ENCODE data around the gene TATDN2. TPM values are rescaled to one million over a fixed set of nuclear protein-coding genes. Genes with fewer than 3 reads are reported as not detected.

Gene TATDN2
- 31.3 and 34.6 TPM in 2 replicates for total RNA-seq (ENCODE audit: low replicate concordance)
- long read RNA-seq, partial matches to known transcripts = 7 of 7 reads
- long read RNA-seq, other reads (novel, unspliced or antisense) = 0 of 7 reads

DNA sequence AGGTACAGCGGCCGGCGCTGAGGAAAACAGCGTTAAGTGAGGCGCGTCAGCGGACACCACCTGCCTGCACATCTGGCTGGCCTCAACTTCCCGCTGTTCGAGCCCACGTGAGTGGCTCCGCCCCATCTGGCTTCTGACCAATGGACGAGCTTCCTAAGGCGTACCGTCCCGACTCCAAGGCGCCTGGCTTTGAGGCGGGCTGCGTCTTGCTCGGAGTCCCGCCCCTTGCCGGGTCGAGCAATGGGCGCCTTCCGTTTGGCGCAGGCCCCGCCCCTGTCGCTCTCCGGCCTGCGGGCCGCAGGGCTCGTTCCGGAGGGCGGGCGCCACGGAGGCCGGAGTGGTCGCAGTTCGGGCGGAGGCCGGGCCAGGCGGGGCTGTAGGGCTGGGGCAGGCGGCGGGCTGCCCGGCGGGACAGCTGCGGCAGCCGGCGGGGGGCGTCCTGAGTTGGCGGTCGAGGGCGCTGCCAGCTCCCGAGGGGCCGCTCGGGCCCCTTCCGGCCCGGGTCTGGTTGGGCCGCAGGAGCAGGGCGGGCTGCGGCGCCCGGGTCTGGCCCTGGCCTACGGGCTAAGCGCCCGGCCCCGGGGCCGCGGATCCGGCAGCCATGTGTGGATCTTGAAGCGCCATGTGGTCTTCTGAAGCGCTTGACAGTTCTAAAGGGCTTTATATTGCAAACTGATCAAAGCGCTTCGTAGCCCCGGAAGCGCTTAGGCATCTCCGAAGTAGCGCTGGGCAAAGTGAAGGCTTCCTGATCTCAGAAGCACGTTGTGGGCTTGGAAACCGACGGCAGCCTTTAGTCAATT, at the start of gene TATDN2:
TSS of gene TATDN2 (plus strand) at position 276 of the 800 bp plus-strand sequence. CDS start 742 bp downstream, outside the sequence.
- DNase-seq (ENCODE audit: extremely low spot score, unreplicated experiment) = peak; percentile 92
- H3K4me3 Mint-ChIP-seq = peak within 1 kb of the TSS; percentile 94
- peaks cover 7% of the 10 kb centered on the region for H3K9me3 Mint-ChIP-seq
- peaks cover 30% of the 10 kb centered on the region for H3K4me1 Mint-ChIP-seq (ENCODE audit: unreplicated experiment)
- H3K27me3 Mint-ChIP-seq = peaks cover 3% of the 10 kb centered on the region
- peaks cover 28% of the 10 kb centered on the region for H3K36me3 Mint-ChIP-seq
- TF ChIP-seq, protein P1, sequence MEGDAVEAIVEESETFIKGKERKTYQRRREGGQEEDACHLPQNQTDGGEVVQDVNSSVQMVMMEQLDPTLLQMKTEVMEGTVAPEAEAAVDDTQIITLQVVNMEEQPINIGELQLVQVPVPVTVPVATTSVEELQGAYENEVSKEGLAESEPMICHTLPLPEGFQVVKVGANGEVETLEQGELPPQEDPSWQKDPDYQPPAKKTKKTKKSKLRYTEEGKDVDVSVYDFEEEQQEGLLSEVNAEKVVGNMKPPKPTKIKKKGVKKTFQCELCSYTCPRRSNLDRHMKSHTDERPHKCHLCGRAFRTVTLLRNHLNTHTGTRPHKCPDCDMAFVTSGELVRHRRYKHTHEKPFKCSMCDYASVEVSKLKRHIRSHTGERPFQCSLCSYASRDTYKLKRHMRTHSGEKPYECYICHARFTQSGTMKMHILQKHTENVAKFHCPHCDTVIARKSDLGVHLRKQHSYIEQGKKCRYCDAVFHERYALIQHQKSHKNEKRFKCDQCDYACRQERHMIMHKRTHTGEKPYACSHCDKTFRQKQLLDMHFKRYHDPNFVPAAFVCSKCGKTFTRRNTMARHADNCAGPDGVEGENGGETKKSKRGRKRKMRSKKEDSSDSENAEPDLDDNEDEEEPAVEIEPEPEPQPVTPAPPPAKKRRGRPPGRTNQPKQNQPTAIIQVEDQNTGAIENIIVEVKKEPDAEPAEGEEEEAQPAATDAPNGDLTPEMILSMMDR (conservative IDR thresholded peaks at IDR 0.05) = no peak
- peak within 1 kb of the TSS; percentile 93 for H3K27ac Mint-ChIP-seq

DNA sequence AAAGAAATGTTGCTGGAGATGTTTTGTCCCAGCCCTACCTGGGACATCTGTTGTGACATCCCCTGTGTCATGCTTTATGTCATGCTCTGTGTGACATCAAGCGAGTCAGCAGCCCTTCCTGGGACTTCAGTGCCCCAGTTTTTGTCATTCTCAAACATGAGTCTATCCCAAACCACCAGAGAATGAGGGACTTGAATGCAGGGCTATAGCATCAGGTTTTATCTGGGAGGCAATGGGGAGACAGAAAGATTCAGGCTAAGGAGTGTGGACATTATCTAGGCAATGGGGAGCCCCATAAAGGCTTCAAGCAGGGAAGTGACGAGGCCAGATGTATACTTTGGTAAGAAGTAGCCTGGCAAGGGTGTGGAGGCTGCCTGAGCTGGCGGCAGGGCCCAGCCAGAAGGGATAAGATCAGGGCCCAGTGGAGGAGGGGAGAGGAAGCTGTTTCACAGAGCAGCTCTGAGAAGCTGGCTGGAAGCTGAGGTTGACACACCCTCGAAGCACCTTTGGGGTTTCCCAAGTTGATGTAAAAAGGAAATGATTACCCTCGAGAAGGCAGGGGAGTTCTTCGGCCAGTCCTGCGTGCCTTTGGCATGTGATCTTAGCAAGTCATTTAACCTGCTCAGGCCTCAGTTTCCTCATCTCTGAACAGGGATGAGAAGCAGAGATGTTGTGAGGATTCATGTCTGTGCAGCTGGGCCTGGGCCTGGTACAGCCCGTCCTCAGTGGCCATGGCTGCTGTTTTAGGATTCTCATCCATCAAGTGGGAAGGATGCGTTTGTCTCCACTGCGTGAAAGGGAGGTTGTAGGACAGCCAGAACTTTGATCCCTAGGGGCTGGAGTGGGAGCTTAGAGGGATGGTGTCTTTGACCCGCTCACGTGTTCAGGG, 49.3 kb upstream of the TATDN2 start:
- Mint-ChIP-seq H3K27me3 (no peaks in the 10 kb centered on the region), H3K4me3 (no peak overlapping the region), H3K27ac (peak overlapping the region; percentile 19), H3K9me3 (no peaks in the 10 kb centered on the region), H3K36me3 (no peaks in the 10 kb centered on the region), H3K4me1 (ENCODE audit: unreplicated experiment) (peaks cover 14% of the 10 kb centered on the region)
- no peak for DNase-seq (ENCODE audit: extremely low spot score, unreplicated experiment)
- TF ChIP-seq, protein P1 (conservative IDR thresholded peaks at IDR 0.05) = no peak

GRCh38 chr3:10204921-10205320, 43.3 kb upstream of the TATDN2 start:
- Mint-ChIP-seq H3K27me3 (no peaks in the 10 kb centered on the region), H3K9me3 (no peaks in the 10 kb centered on the region), H3K27ac (no peak overlapping the region), H3K36me3 (no peaks in the 10 kb centered on the region), H3K4me3 (no peak overlapping the region), H3K4me1 (ENCODE audit: unreplicated experiment) (peaks cover 6% of the 10 kb centered on the region)
- TF ChIP-seq, protein P1 (conservative IDR thresholded peaks at IDR 0.05) = no peak
- DNase-seq (ENCODE audit: extremely low spot score, unreplicated experiment) = no peak

- Mint-ChIP-seq H3K4me1 (ENCODE audit: unreplicated experiment) (peaks cover 6% of the 10 kb centered on the region), H3K36me3 (no peaks in the 10 kb centered on the region), H3K4me3 (no peak overlapping the region), H3K27me3 (no peaks in the 10 kb centered on the region), H3K27ac (no peak overlapping the region), H3K9me3 (no peaks in the 10 kb centered on the region)
- DNase-seq (ENCODE audit: extremely low spot score, unreplicated experiment) = no peak
- TF ChIP-seq, protein P1 (conservative IDR thresholded peaks at IDR 0.05) = no peak
Measured at GRCh38 chr3:10205451-10206165, 42.7 kb upstream of the TATDN2 start.

- Mint-ChIP-seq H3K27me3 (no peaks in the 10 kb centered on the region), H3K9me3 (no peaks in the 10 kb centered on the region), H3K4me1 (ENCODE audit: unreplicated experiment) (peaks cover 6% of the 10 kb centered on the region), H3K4me3 (no peak overlapping the region), H3K27ac (no peak overlapping the region), H3K36me3 (no peaks in the 10 kb centered on the region)
- no peak for DNase-seq (ENCODE audit: extremely low spot score, unreplicated experiment)
- TF ChIP-seq, protein P1 (conservative IDR thresholded peaks at IDR 0.05) = no peak
Measured at GRCh38 chr3:10206166-10206511, 42.1 kb upstream of the TATDN2 start.

Measured in type B pancreatic cell (in vitro differentiated cells).